ENCODE measurements around the gene SNRPA1.

The SNRPA1 gene

GRCh38 chr15:101294731-101295606 lies at the start of gene SNRPA1:
Gene SNRPA1, minus strand, starts transcription at chr15:101295248. Its CDS starts 70 bp downstream, at chr15:101295178.
- DNase-seq (ENCODE audit: low read depth) = peak; percentile 98

- no peak for DNase-seq (ENCODE audit: low read depth)
Observed at GRCh38 chr15:101342056-101342455, 47.0 kb upstream of the SNRPA1 start.

GRCh38 chr15:101338502-101339057 lies 43.5 kb upstream of the SNRPA1 start:
- no peak for DNase-seq (ENCODE audit: low read depth)

- DNase-seq (ENCODE audit: low read depth) = no peak
Observed at GRCh38 chr15:101337976-101338375, 42.9 kb upstream of the SNRPA1 start.

- peak; percentile 12 for DNase-seq (ENCODE audit: low read depth)
Observed at GRCh38 chr15:101333907-101334789, 39.1 kb upstream of the SNRPA1 start.

GRCh38 chr15:101332061-101332467 lies 37.0 kb upstream of the SNRPA1 start:
- DNase-seq (ENCODE audit: low read depth) = no peak

GRCh38 chr15:101329867-101330380 lies 34.9 kb upstream of the SNRPA1 start:
- no peak for DNase-seq (ENCODE audit: low read depth)

- DNase-seq (ENCODE audit: low read depth) = no peak
Observed at GRCh38 chr15:101329309-101329863, 34.3 kb upstream of the SNRPA1 start.

- DNase-seq (ENCODE audit: low read depth) = no peak
Observed at GRCh38 chr15:101328001-101328400, 33.0 kb upstream of the SNRPA1 start.

- DNase-seq (ENCODE audit: low read depth) = no peak
Observed at GRCh38 chr15:101327147-101327740, 32.2 kb upstream of the SNRPA1 start.

- DNase-seq (ENCODE audit: low read depth) = no peak
Observed at GRCh38 chr15:101326462-101327146, 31.6 kb upstream of the SNRPA1 start.

GRCh38 chr15:101326026-101326315 lies 30.9 kb upstream of the SNRPA1 start:
- no peak for DNase-seq (ENCODE audit: low read depth)

GRCh38 chr15:101325263-101326025 lies 30.4 kb upstream of the SNRPA1 start:
- no peak for DNase-seq (ENCODE audit: low read depth)

- no peak for DNase-seq (ENCODE audit: low read depth)
Observed at GRCh38 chr15:101324524-101325177, 29.6 kb upstream of the SNRPA1 start.

GRCh38 chr15:101323793-101324523 lies 28.9 kb upstream of the SNRPA1 start:
- DNase-seq (ENCODE audit: low read depth) = no peak

- no peak for DNase-seq (ENCODE audit: low read depth)
Observed at GRCh38 chr15:101322854-101323477, 27.9 kb upstream of the SNRPA1 start.

- no peak for DNase-seq (ENCODE audit: low read depth)
Observed at GRCh38 chr15:101322016-101322695, 27.1 kb upstream of the SNRPA1 start.

- DNase-seq (ENCODE audit: low read depth) = peak; percentile 30
Observed at GRCh38 chr15:101320501-101321052, 25.5 kb upstream of the SNRPA1 start.
